Keratinocyte (primary cell): ENCODE results near the gene KLF8. TPM values are rescaled to one million over a fixed set of nuclear protein-coding genes. Genes with fewer than 3 reads are reported as not detected.

Experiments
- DNase-seq: peaks from one replicate; pipeline ENCODE4 v3.0.0-alpha.2; 2011; ENCODE audit warnings: low read depth, missing footprints, low spot score
- FAIRE-seq: peaks from 2 replicates; lab custom pipeline; 2011; peaks lifted over from hg19 to GRCh38; lab: Jason Lieb, UNC
- H2AFZ ChIP-seq: 2 replicates; pipeline ENCODE4 v1.6.0; 2012; ENCODE audit warnings: low read length, control low read depth, inconsistent platforms; ENCODE audit not compliant: control insufficient read depth
- H3K27ac ChIP-seq: 2 replicates; pipeline ENCODE4 v1.5.1; 2011; ENCODE audit warnings: low read length; ENCODE audit not compliant: control insufficient read depth, insufficient read depth
- H3K27me3 ChIP-seq: 3 replicates; pipeline ENCODE4 v1.6.0; 2011; ENCODE audit warnings: low read length; ENCODE audit not compliant: control insufficient read depth, insufficient read depth; ENCODE audit errors: extremely low read depth
- H3K36me3 ChIP-seq, 2 experiments: 2 replicates in 1 of 2; 3 replicates in 1 of 2; pipeline ENCODE4 v1.5.1; 2011; ENCODE audit warnings: low read length in 2 of 2, mild to moderate bottlenecking in 1 of 2; ENCODE audit not compliant: control insufficient read depth in 2 of 2, insufficient read depth in 2 of 2; ENCODE audit errors: extremely low read depth in 1 of 2
- H3K4me1 ChIP-seq: 3 replicates; pipeline ENCODE4 v1.5.1; 2011; ENCODE audit warnings: low read length; ENCODE audit not compliant: control insufficient read depth, insufficient read depth; ENCODE audit errors: extremely low read depth
- H3K4me2 ChIP-seq: 3 replicates; pipeline ENCODE4 v1.6.0; 2011; ENCODE audit warnings: low read depth, low read length; ENCODE audit not compliant: control insufficient read depth, insufficient read depth; ENCODE audit errors: extremely low read depth
- H3K4me3 ChIP-seq, 3 experiments: fragments of 200-600 bp in 1 of 3; sonication (generic) in 1 of 3; 2 replicates in 2 of 3; 3 replicates in 1 of 3; pipeline ENCODE4 v1.5.1; 2011 to 2016; ENCODE audit warnings: low read length in 3 of 3, mild to moderate bottlenecking in 3 of 3, control low read depth in 2 of 3, inconsistent platforms in 1 of 3, low read depth in 1 of 3, mixed read lengths in 1 of 3, mixed run types in 1 of 3, moderate library complexity in 1 of 3; ENCODE audit not compliant: control insufficient read depth in 2 of 3, insufficient read depth in 2 of 3; ENCODE audit errors: extremely low read depth in 1 of 3
- H3K79me2 ChIP-seq: 2 replicates; pipeline ENCODE4 v1.6.0; 2012; ENCODE audit warnings: low read length; ENCODE audit not compliant: control insufficient read depth, insufficient read depth
- H3K9ac ChIP-seq: 3 replicates; pipeline ENCODE4 v1.6.0; 2011; ENCODE audit warnings: low read length; ENCODE audit not compliant: control insufficient read depth, insufficient read depth; ENCODE audit errors: extremely low read depth
- H3K9me1 ChIP-seq: 3 replicates; pipeline ENCODE4 v1.6.0; 2011; ENCODE audit warnings: low read length; ENCODE audit not compliant: control insufficient read depth, insufficient read depth; ENCODE audit errors: extremely low read depth
- H3K9me3 ChIP-seq: 2 replicates; pipeline ENCODE4 v1.5.1; 2012; ENCODE audit warnings: low read depth, low read length; ENCODE audit not compliant: control insufficient read depth
- H4K20me1 ChIP-seq: 3 replicates; pipeline ENCODE4 v1.6.0; 2011; ENCODE audit warnings: low read length; ENCODE audit not compliant: control insufficient read depth, insufficient read depth; ENCODE audit errors: extremely low read depth
- CTCF ChIP-seq, 3 experiments: IDR thresholded peaks in 1 of 3; conservative IDR thresholded peaks in 1 of 3; optimal IDR thresholded peaks in 1 of 3; 2 replicates in 2 of 3; 3 replicates in 1 of 3; pipeline versions ENCODE3 to v1.5.1; 2011; ENCODE audit warnings: low read length in 3 of 3, mild to moderate bottlenecking in 3 of 3, moderate library complexity in 2 of 3, control low read depth in 1 of 3, inconsistent platforms in 1 of 3; ENCODE audit not compliant: insufficient read depth in 2 of 3; ENCODE audit errors: extremely low read depth in 1 of 3
- EZH2 ChIP-seq: IDR thresholded peaks from one replicate; pipeline ENCODE4 v1.6.1; 2012; ENCODE audit warnings: inconsistent platforms, mild to moderate bottlenecking, low read length, moderate library complexity
- dilution Hi-C: fragments of 300-500 bp; cut with MboI; formaldehyde crosslinking; loops from one replicate; pipeline ENCODE4 v1.7.0; 2020; ENCODE audit warnings: low sequenced_read_pairs; ENCODE audit not compliant: extremely low pct_ligation_motif_present
- polyA plus RNA-seq, 5 experiments: library from polyadenylated mRNA; depleted of rRNA in 3 of 5; stranded (reverse) in 3 of 5; stranded (forward) in 1 of 5; unstranded in 1 of 5; fragments of >200 nt; gene quantifications; 1 replicate in 1 of 5; 2 replicates in 3 of 5; 3 replicates in 1 of 5; pipeline versions ENCODE4 v1.2.1 to v1.2.3, GENCODE V29; 2011 to 2012; ENCODE audit warnings: missing spikeins in 2 of 5, low read depth in 1 of 5, low replicate concordance in 1 of 5

KLF8 gene
- polyA plus RNA-seq, 1 donor (not counting 4 experiments of a cell fraction or from before 2014, with no cell fraction given), result 17.0 TPM

GRCh38 chrX:56318076-56318475 lies 85.9 kb downstream of the KLF8 start:
- Histone ChIP-seq H3K79me2 (no peaks in the 10 kb centered on the region), H4K20me1 (no peaks in the 10 kb centered on the region), H3K27me3 (no peaks in the 10 kb centered on the region), H3K4me2 (no peak overlapping the region), H3K9ac (no peak overlapping the region), H3K9me3 (no peaks in the 10 kb centered on the region), H3K9me1 (no peaks in the 10 kb centered on the region), H3K4me1 (no peaks in the 10 kb centered on the region), H3K27ac (no peak overlapping the region), H3K36me3 (no peaks in the 10 kb centered on the region), H3K4me3 (no peak overlapping the region), H2AFZ (no peak overlapping the region)
- no peak for TF ChIP-seq EZH2
- TF ChIP-seq CTCF (optimal IDR thresholded peaks at IDR 0.05 in 1 of 3, IDR thresholded peaks at IDR 0.05 in 1 of 3, conservative IDR thresholded peaks at IDR 0.05 in 1 of 3; ENCODE audit: extremely low read depth in 1 of 3, insufficient read depth in 2 of 3, low read length in 3 of 3), result no peak
- no peak for DNase-seq
- no peak for FAIRE-seq
- dilution Hi-C loops, result no loop called here

GRCh38 chrX:56319165-56319564 lies 87.0 kb downstream of the KLF8 start:
- H3K9me3 ChIP-seq, result no peaks in the 10 kb centered on the region
- no peak overlapping the region for H3K27ac ChIP-seq
- FAIRE-seq (no peak), DNase-seq (no peak)
- H3K79me2 ChIP-seq, result no peaks in the 10 kb centered on the region
- no peaks in the 10 kb centered on the region for H4K20me1 ChIP-seq
- dilution Hi-C loops, result no loop called here
- H3K4me3 ChIP-seq, result no peak overlapping the region
- H3K4me1 ChIP-seq, result no peaks in the 10 kb centered on the region
- no peak for TF ChIP-seq EZH2
- no peak for TF ChIP-seq CTCF (optimal IDR thresholded peaks at IDR 0.05 in 1 of 3, IDR thresholded peaks at IDR 0.05 in 1 of 3, conservative IDR thresholded peaks at IDR 0.05 in 1 of 3; ENCODE audit: extremely low read depth in 1 of 3, insufficient read depth in 2 of 3, low read length in 3 of 3)
- no peak overlapping the region for H2AFZ ChIP-seq
- no peaks in the 10 kb centered on the region for H3K9me1 ChIP-seq
- H3K27me3 ChIP-seq, result no peaks in the 10 kb centered on the region
- H3K4me2 ChIP-seq, result no peak overlapping the region
- no peak overlapping the region for H3K9ac ChIP-seq
- H3K36me3 ChIP-seq, result no peaks in the 10 kb centered on the region
